ENCODE results near the gene KRTAP13-4.

The KRTAP13-4 gene

GRCh38 chr21:30448514-30448913 is 18.5 kb downstream of the KRTAP13-4 start:
- no peaks in the 10 kb centered on the region for H3K4me1 ChIP-seq (ENCODE audit: insufficient read depth, insufficient read length)
- no peak for DNase-seq (ENCODE audit: low read depth, low spot score)
- H3K4me3 ChIP-seq (ENCODE audit: insufficient read length, low read depth): no peak overlapping the region
- no peaks in the 10 kb centered on the region for H3K27me3 ChIP-seq (ENCODE audit: insufficient read depth, insufficient read length)
- no peaks in the 10 kb centered on the region for H3K9me3 ChIP-seq (ENCODE audit: insufficient read depth, low read length)
- no peak overlapping the region for H3K9ac ChIP-seq (ENCODE audit: insufficient read length, low read depth)
- TF ChIP-seq SUZ12 (IDR thresholded peaks at IDR 0.05; ENCODE audit: extremely low read depth, insufficient read depth, insufficient read length) (no peak), YY1 (IDR thresholded peaks at IDR 0.05; ENCODE audit: insufficient read depth, insufficient read length) (no peak), ZNF274 (IDR thresholded peaks at IDR 0.05; ENCODE audit: low read depth, low read length) (no peak)
- H3K36me3 ChIP-seq (ENCODE audit: insufficient read depth, insufficient read length, low read length): no peaks in the 10 kb centered on the region

- DNase-seq (ENCODE audit: low read depth, low spot score): peak; percentile 18
- H3K4me1 ChIP-seq (ENCODE audit: insufficient read depth, insufficient read length): no peaks in the 10 kb centered on the region
- H3K9me3 ChIP-seq (ENCODE audit: insufficient read depth, low read length): no peaks in the 10 kb centered on the region
- no peak overlapping the region for H3K4me3 ChIP-seq (ENCODE audit: insufficient read length, low read depth)
- no peak overlapping the region for H3K9ac ChIP-seq (ENCODE audit: insufficient read length, low read depth)
- no peaks in the 10 kb centered on the region for H3K27me3 ChIP-seq (ENCODE audit: insufficient read depth, insufficient read length)
- H3K36me3 ChIP-seq (ENCODE audit: insufficient read depth, insufficient read length, low read length): no peaks in the 10 kb centered on the region
- TF ChIP-seq ZNF274 (IDR thresholded peaks at IDR 0.05; ENCODE audit: low read depth, low read length) (no peak), YY1 (IDR thresholded peaks at IDR 0.05; ENCODE audit: insufficient read depth, insufficient read length) (no peak), SUZ12 (IDR thresholded peaks at IDR 0.05; ENCODE audit: extremely low read depth, insufficient read depth, insufficient read length) (no peak)
Measured at GRCh38 chr21:30463713-30464112, 33.7 kb downstream of the KRTAP13-4 start.

DNA sequence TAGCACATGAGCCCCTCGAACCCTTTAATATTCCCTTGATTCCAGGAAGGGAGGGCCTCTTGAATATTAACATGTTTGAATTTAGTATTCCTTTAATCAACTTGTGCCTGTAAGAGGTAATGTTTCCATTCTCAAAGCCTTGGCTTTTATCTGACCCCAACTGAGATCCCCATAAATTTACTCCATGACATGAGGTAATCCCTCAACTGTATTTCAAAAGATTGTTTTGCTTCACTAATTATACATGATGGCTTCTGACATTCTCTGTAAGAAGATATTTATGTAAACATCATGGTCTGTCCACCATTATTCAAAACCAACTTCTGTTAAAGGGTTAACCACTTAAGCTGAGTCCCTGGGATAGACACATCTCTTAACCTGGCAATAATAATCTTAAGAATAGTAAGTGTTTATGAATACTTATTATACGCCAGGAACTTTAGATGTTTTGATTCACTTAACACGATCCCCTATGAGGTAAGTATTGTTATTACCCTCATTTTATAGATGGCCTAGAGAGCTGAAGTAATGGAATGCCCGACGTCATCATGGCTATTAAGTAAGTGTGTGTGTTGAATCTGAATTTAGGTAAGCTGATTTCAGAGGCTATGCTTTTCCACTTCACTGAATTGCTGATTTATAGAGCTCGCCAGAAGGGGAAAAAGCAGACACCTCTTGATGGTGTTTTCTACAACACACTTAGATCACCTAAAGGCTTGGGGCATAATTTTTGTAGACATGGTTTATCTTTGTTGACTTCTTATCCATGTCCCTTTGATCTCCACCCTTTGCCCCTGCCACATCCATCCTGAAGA is 39.1 kb downstream of the KRTAP13-4 start:
- TF ChIP-seq ZNF274 (IDR thresholded peaks at IDR 0.05; ENCODE audit: low read depth, low read length): no peak
- no peak for TF ChIP-seq YY1 (IDR thresholded peaks at IDR 0.05; ENCODE audit: insufficient read depth, insufficient read length)
- TF ChIP-seq SUZ12 (IDR thresholded peaks at IDR 0.05; ENCODE audit: extremely low read depth, insufficient read depth, insufficient read length): no peak
- Histone ChIP-seq H3K27me3 (ENCODE audit: insufficient read depth, insufficient read length) (no peaks in the 10 kb centered on the region), H3K9me3 (ENCODE audit: insufficient read depth, low read length) (no peaks in the 10 kb centered on the region), H3K9ac (ENCODE audit: insufficient read length, low read depth) (no peak overlapping the region), H3K4me1 (ENCODE audit: insufficient read depth, insufficient read length) (no peaks in the 10 kb centered on the region), H3K4me3 (ENCODE audit: insufficient read length, low read depth) (no peak overlapping the region), H3K36me3 (ENCODE audit: insufficient read depth, insufficient read length, low read length) (no peaks in the 10 kb centered on the region)
- no peak for DNase-seq (ENCODE audit: low read depth, low spot score)

DNA sequence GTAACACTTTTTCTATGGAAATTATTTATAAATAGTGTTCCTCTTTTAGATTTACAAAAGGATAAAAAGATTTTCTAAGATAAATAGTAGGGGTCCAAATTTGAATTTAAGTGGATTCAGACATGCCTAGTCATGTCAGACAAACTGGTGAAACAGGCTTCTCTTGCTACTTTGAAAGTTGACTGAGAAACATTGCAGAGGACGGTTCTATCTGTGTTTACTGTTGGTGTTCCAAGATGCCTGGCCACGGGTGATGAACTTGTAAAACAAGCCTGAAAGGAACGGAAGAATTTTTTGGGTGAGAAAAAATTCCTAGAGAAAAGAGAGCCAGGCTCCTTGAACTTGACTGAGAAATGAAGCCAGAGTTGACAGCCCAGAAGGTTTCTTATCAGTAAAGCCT is 48.0 kb downstream of the KRTAP13-4 start:
- H3K9ac ChIP-seq (ENCODE audit: insufficient read length, low read depth): no peak overlapping the region
- TF ChIP-seq YY1 (IDR thresholded peaks at IDR 0.05; ENCODE audit: insufficient read depth, insufficient read length) (no peak), SUZ12 (IDR thresholded peaks at IDR 0.05; ENCODE audit: extremely low read depth, insufficient read depth, insufficient read length) (no peak), ZNF274 (IDR thresholded peaks at IDR 0.05; ENCODE audit: low read depth, low read length) (no peak)
- no peaks in the 10 kb centered on the region for H3K9me3 ChIP-seq (ENCODE audit: insufficient read depth, low read length)
- no peak overlapping the region for H3K4me3 ChIP-seq (ENCODE audit: insufficient read length, low read depth)
- DNase-seq (ENCODE audit: low read depth, low spot score): no peak
- H3K27me3 ChIP-seq (ENCODE audit: insufficient read depth, insufficient read length): no peaks in the 10 kb centered on the region
- H3K36me3 ChIP-seq (ENCODE audit: insufficient read depth, insufficient read length, low read length): no peaks in the 10 kb centered on the region
- H3K4me1 ChIP-seq (ENCODE audit: insufficient read depth, insufficient read length): no peaks in the 10 kb centered on the region

- H3K9ac ChIP-seq (ENCODE audit: insufficient read length, low read depth): no peak overlapping the region
- no peaks in the 10 kb centered on the region for H3K36me3 ChIP-seq (ENCODE audit: insufficient read depth, insufficient read length, low read length)
- DNase-seq (ENCODE audit: low read depth, low spot score): no peak
- H3K4me1 ChIP-seq (ENCODE audit: insufficient read depth, insufficient read length): no peaks in the 10 kb centered on the region
- H3K27me3 ChIP-seq (ENCODE audit: insufficient read depth, insufficient read length): no peaks in the 10 kb centered on the region
- no peak overlapping the region for H3K4me3 ChIP-seq (ENCODE audit: insufficient read length, low read depth)
- TF ChIP-seq YY1 (IDR thresholded peaks at IDR 0.05; ENCODE audit: insufficient read depth, insufficient read length): no peak
- TF ChIP-seq ZNF274 (IDR thresholded peaks at IDR 0.05; ENCODE audit: low read depth, low read length): no peak
- TF ChIP-seq SUZ12 (IDR thresholded peaks at IDR 0.05; ENCODE audit: extremely low read depth, insufficient read depth, insufficient read length): no peak
- no peaks in the 10 kb centered on the region for H3K9me3 ChIP-seq (ENCODE audit: insufficient read depth, low read length)
Measured at GRCh38 chr21:30479259-30479658, 49.2 kb downstream of the KRTAP13-4 start.

DNA sequence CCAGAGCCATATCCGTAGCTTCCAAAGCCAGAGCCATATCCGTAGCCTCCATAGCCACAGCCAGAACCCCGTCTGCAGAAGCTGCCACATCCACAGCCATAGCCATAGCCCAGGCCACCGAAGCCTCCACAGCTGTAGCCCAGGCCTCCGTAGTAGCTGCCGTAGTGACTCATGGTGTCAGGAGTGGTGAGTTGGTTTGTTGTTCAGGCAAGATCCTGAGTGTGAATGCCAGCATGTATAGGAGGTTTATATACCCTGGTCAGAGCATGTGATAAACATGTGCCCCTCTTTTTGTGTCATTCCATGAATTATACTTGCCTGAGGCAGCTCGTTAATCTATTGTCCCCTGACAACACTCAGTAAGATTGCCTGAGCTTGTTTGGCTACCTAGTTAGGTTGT is 50.1 kb downstream of the KRTAP13-4 start, which contains the start of gene KRTAP19-1:
KRTAP19-1 (minus strand) TSS at position 223 of the 400 bp plus-strand sequence; CDS start at position 173, 50 bp downstream.
- TF ChIP-seq ZNF274 (IDR thresholded peaks at IDR 0.05; ENCODE audit: low read depth, low read length) (no peak), YY1 (IDR thresholded peaks at IDR 0.05; ENCODE audit: insufficient read depth, insufficient read length) (no peak), SUZ12 (IDR thresholded peaks at IDR 0.05; ENCODE audit: extremely low read depth, insufficient read depth, insufficient read length) (no peak)
- H3K36me3 ChIP-seq (ENCODE audit: insufficient read depth, insufficient read length, low read length): no peaks in the 10 kb centered on the region
- no peak for DNase-seq (ENCODE audit: low read depth, low spot score)
- H3K27me3 ChIP-seq (ENCODE audit: insufficient read depth, insufficient read length): no peaks in the 10 kb centered on the region
- H3K4me3 ChIP-seq (ENCODE audit: insufficient read length, low read depth): no peak within 1 kb of the TSS
- H3K4me1 ChIP-seq (ENCODE audit: insufficient read depth, insufficient read length): no peaks in the 10 kb centered on the region
- H3K9ac ChIP-seq (ENCODE audit: insufficient read length, low read depth): no peak within 1 kb of the TSS
- H3K9me3 ChIP-seq (ENCODE audit: insufficient read depth, low read length): peaks cover 2% of the 10 kb centered on the region; the same call in 1 of the 2 replicates
